Prostate gland (tissue), 2 donors: Measurements from ENCODE around the gene ZNF710.

Experiments
- CTCF ChIP-seq, 4 experiments: fragments of 200-600 bp in 2 of 4; fragments of 450-650 bp in 2 of 4; sonication (generic) in 2 of 4; IDR thresholded peaks; 1 replicate in 3 of 4; 2 replicates in 1 of 4; pipeline ENCODE4 v1.5.1; 2016 to 2019; ENCODE audit warnings: antibody characterized with exemption in 4 of 4, mild to moderate bottlenecking in 2 of 4, moderate library complexity in 2 of 4
- POLR2A ChIP-seq: fragments of 450-650 bp; IDR thresholded peaks from one replicate; pipeline ENCODE4 v1.6.1; 2016; ENCODE audit warnings: antibody characterized with exemption, mild to moderate bottlenecking

DNA sequence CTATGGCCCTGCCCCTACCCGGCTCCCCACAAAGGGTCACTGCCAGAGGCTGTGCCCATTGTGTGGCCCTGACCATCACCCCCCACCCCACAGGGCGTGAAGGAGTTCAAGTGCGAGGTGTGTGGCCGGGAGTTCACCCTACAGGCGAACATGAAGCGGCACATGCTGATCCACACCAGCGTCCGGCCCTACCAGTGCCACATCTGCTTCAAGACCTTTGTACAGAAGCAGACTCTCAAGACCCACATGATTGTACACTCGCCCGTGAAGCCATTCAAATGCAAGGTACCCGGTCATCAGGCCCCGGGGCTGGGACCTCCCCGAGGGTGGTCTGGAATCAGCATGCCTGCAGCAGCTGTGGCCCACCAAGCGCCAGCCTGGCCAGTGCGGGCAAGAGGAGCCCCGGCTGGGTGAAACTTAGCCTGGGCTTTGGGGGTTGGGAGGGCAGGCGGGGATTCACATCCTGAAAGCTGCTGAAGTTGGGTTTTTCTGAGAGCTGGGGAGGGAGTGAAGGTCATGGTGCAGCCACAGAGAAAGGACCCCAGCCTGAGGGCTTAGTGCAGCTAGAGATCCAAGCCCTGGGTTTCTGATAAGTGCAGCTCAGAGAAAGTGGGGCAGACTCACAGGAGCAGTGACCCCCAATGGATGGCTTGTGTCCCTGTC lies 72.0 kb downstream of the ZNF710 start:
- TF ChIP-seq CTCF (IDR thresholded peaks at IDR 0.05) = no peak
- no peak for TF ChIP-seq POLR2A
